ENCODE data around the gene SF3B6. TPM values are rescaled to one million over a fixed set of nuclear protein-coding genes. Genes with fewer than 3 reads are reported as not detected.
A peak's percentile ranks its signal among the peaks of the same experiment; 100 is the strongest.

The SF3B6 gene
- total and polyA plus RNA-seq, 9 of the 15 experiments (the other 6 are each of a cell fraction or from before 2014, with no cell fraction given), result 146 to 591 (median 295) TPM

GRCh38 chr2:24075915-24076848 is at the start of gene SF3B6 (continued):
- TF ChIP-seq ZNF395 (CRISPR knock-in tag; IDR thresholded peaks at IDR 0.05), result 0 out of 2 replicates have a peak, but pooled peaks have one; percentile 72
- no peak for TF ChIP-seq ZFP91 (CRISPR knock-in tag; IDR thresholded peaks at IDR 0.05)
- TF ChIP-seq U2AF1 (optimal IDR thresholded peaks at IDR 0.05; ENCODE audit: low read depth, low read length), result no peak
- TF ChIP-seq ELF2 (CRISPR knock-in tag; IDR thresholded peaks at IDR 0.05), result peak; percentile 94
- no peak for TF ChIP-seq MCM3 (IDR thresholded peaks at IDR 0.05)
- no peak for TF ChIP-seq PHB (CRISPR knock-in tag; IDR thresholded peaks at IDR 0.05)
- TF ChIP-seq RUNX1 (IDR thresholded peaks at IDR 0.05; ENCODE audit: low read depth), result no peak
- TF ChIP-seq ZNF785 (CRISPR knock-in tag; IDR thresholded peaks at IDR 0.05), result no peak
- TF ChIP-seq REST (IDR thresholded peaks at IDR 0.05; ENCODE audit: borderline replicate concordance), result no peak
- TF ChIP-seq REST (CRISPR knock-in tag; IDR thresholded peaks at IDR 0.05; ENCODE audit: low read depth), result peak; percentile 69; the same call in 1 of the 2 replicates
- TF ChIP-seq TFAM (CRISPR knock-in tag; conservative IDR thresholded peaks at IDR 0.05), result no peak
- TF ChIP-seq ZNF57 (CRISPR knock-in tag; IDR thresholded peaks at IDR 0.05), result no peak
- TF ChIP-seq NELFE (IDR thresholded peaks at IDR 0.05; ENCODE audit: insufficient read depth, insufficient read length), result no peak
- no peak for TF ChIP-seq ZNF655 (CRISPR knock-in tag; IDR thresholded peaks at IDR 0.05)
- no peak for TF ChIP-seq PRPF4 (IDR thresholded peaks at IDR 0.05; ENCODE audit: insufficient read depth, low read depth, low read length, poor library complexity, severe bottlenecking)

Data from K562 (cell line).